Lower lobe of right lung (tissue), 2 donors: ENCODE measurements around the gene TSPOAP1. TPM values are rescaled to one million over a fixed set of nuclear protein-coding genes. Genes with fewer than 3 reads are reported as not detected.

ENCODE experiments used
- ATAC-seq, 2 donors: fragments of 200-7000 bp; cut with Tn5 transposase; one replicate each; pipeline ENCODE4 v1.9.1; 2020 to 2022; ENCODE audit warnings: mild to moderate bottlenecking in 2 of 2, moderate library complexity in 2 of 2
- DNase-seq: peaks from one replicate; pipeline ENCODE4 v3.0.0-alpha.2; 2020
- H3K27ac ChIP-seq: fragments of 200-600 bp; one replicate; pipeline ENCODE4 v1.8.0; 2022
- H3K27me3 ChIP-seq: fragments of 200-600 bp; one replicate; pipeline ENCODE4 v1.8.0; 2022; ENCODE audit warnings: low read depth
- H3K36me3 ChIP-seq: fragments of 200-600 bp; one replicate; pipeline ENCODE4 v1.8.0; 2022; ENCODE audit warnings: mild to moderate bottlenecking
- H3K4me1 ChIP-seq: fragments of 200-600 bp; one replicate; pipeline ENCODE4 v1.8.0; 2022
- H3K4me3 ChIP-seq: fragments of 200-600 bp; one replicate; pipeline ENCODE4 v1.8.0; 2022; ENCODE audit warnings: mild to moderate bottlenecking
- H3K9me3 ChIP-seq: fragments of 200-600 bp; one replicate; pipeline ENCODE4 v1.8.0; 2022
- CTCF ChIP-seq: fragments of 200-600 bp; IDR thresholded peaks from one replicate; pipeline ENCODE4 v1.8.0; 2022; ENCODE audit warnings: antibody characterized with exemption, mild to moderate bottlenecking
- intact Hi-C: fragments of 100-400 bp; cut with DNase I; formaldehyde crosslinking; loops from one replicate; pipeline ENCODE4 v1.11.0; 2022
- total RNA-seq: library from RNA; stranded (reverse); fragmentation: NEBNext Ultra II Directional; extraction: Animal tissue kit (Norgen Biotek cat#: 25700); gene quantifications from one replicate; pipeline ENCODE4 v1.2.1, GENCODE V29; 2021
- donor health status: DM: no; HTN: yes; CAD: no; lungs with severe emphysema.

Gene TSPOAP1
- total RNA-seq, 1 donor from 2014 or later, result 20.2 TPM

GRCh38 chr17:58300336-58300735 lies 28.3 kb downstream of the TSPOAP1 start:
- DNase-seq (peak; percentile 10), ATAC-seq (no peak)
- H3K27ac ChIP-seq, result no peak overlapping the region
- no peak overlapping the region for H3K4me3 ChIP-seq
- H3K9me3 ChIP-seq, result no peaks in the 10 kb centered on the region
- H3K27me3 ChIP-seq, result no peaks in the 10 kb centered on the region
- intact Hi-C loops, result no loop called here
- no peak for TF ChIP-seq CTCF
- H3K36me3 ChIP-seq, result no peaks in the 10 kb centered on the region
- H3K4me1 ChIP-seq, result no peaks in the 10 kb centered on the region

GRCh38 chr17:58294034-58294433 lies 34.6 kb downstream of the TSPOAP1 start:
- Histone ChIP-seq H3K36me3 (no peaks in the 10 kb centered on the region), H3K27ac (no peak overlapping the region), H3K9me3 (no peaks in the 10 kb centered on the region), H3K4me3 (no peak overlapping the region), H3K4me1 (no peaks in the 10 kb centered on the region), H3K27me3 (no peaks in the 10 kb centered on the region)
- intact Hi-C loops, result no loop called here
- no peak for TF ChIP-seq CTCF
- DNase-seq (no peak), ATAC-seq (no peak)

DNA sequence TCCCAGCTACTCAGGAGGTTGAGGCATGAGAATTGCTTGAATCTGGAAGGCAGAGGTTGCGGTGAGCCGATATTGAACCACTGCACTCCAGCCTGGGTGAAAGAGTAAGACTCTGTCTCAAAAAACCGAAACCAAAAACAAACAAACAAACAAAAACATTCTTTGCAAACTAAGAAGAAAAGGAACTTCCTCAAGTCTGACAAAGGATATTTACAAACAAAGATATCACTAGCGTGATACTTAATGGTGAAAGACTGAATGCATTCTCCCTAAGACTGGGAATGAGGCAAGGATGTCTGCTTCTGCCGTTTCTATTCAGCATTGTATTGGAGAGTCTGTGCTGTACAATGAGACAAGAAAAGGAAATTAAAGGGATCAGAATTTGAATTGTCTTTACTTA lies 37.3 kb downstream of the TSPOAP1 start:
- no peaks in the 10 kb centered on the region for H3K9me3 ChIP-seq
- TF ChIP-seq CTCF, result no peak
- H3K4me3 ChIP-seq, result no peak overlapping the region
- no peak for ATAC-seq
- DNase-seq, result no peak
- intact Hi-C loops, result no loop called here
- no peak overlapping the region for H3K27ac ChIP-seq
- peaks cover 16% of the 10 kb centered on the region for H3K27me3 ChIP-seq
- no peaks in the 10 kb centered on the region for H3K36me3 ChIP-seq
- H3K4me1 ChIP-seq, result no peaks in the 10 kb centered on the region

DNA sequence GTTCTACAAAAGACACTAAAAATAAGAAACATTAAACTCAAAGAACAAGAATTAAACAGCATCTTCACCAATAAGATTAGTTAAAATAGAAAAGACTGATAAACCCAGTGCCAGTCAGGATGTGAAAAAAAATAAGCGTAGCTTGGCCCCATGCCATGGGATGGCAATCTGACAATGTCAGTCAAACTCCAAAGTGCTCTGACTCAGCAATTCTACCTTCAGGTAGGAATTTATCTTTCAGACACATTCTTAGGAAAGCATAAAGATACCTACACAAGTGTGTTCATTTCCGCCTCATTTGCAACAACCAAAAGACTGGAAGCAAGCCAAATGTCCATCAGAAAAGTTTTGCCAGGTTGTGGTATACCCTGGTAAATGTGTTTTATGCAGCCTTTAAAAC lies 38.7 kb downstream of the TSPOAP1 start:
- Histone ChIP-seq H3K36me3 (no peaks in the 10 kb centered on the region), H3K27me3 (peaks cover 18% of the 10 kb centered on the region), H3K4me1 (no peaks in the 10 kb centered on the region), H3K27ac (no peak overlapping the region), H3K4me3 (no peak overlapping the region), H3K9me3 (no peaks in the 10 kb centered on the region)
- no peak for DNase-seq
- ATAC-seq, result no peak
- no peak for TF ChIP-seq CTCF
- intact Hi-C loops, result no loop called here

GRCh38 chr17:58285422-58285810 lies 43.2 kb downstream of the TSPOAP1 start:
- Histone ChIP-seq H3K4me1 (no peaks in the 10 kb centered on the region), H3K27ac (no peak overlapping the region), H3K4me3 (no peak overlapping the region), H3K9me3 (no peaks in the 10 kb centered on the region), H3K27me3 (peaks cover 19% of the 10 kb centered on the region), H3K36me3 (no peaks in the 10 kb centered on the region)
- DNase-seq, result no peak
- intact Hi-C loops, result no loop called here
- ATAC-seq, result no peak
- no peak for TF ChIP-seq CTCF
